ENCODE data around the gene DGKH. TPM values are rescaled to one million over a fixed set of nuclear protein-coding genes. Genes with fewer than 3 reads are reported as not detected.

Gene DGKH
- total RNA-seq, 1 experiment from 2014 or later = 19.1 TPM

DNA sequence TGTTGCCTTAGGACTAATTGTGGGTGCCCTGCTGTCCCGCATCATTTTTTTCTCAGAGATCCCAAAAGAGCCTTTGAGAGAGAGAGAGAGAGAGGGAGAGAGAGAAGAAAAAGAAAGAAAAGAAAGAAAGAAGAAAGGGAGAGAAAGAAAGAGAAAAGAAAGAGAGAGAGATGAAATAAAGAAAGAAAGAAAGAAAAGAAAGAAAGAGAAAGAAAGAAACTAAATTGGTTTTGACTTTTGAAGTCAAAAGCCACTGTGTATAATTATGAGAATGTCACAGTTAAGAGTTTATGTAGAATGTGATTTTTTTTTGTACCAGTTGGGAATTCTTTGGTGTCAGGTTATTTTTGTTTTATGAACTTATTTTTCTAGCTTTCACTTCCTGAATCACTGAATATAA, 180.1 kb downstream of the DGKH start:
- Mint-ChIP-seq H3K4me3 (ENCODE audit: low read depth, unreplicated experiment) (no peak overlapping the region), H3K27me3 (ENCODE audit: unreplicated experiment) (no peaks in the 10 kb centered on the region), H3K27ac (ENCODE audit: unreplicated experiment) (no peak overlapping the region), H3K9me3 (ENCODE audit: low read depth, unreplicated experiment) (no peaks in the 10 kb centered on the region), H3K4me1 (ENCODE audit: low read depth, unreplicated experiment) (no peaks in the 10 kb centered on the region), H3K36me3 (ENCODE audit: insufficient read depth, unreplicated experiment) (peaks cover 5% of the 10 kb centered on the region)
- BruUV-seq (replicated peaks) = no TSS peak
- TF ChIP-seq, protein P1, sequence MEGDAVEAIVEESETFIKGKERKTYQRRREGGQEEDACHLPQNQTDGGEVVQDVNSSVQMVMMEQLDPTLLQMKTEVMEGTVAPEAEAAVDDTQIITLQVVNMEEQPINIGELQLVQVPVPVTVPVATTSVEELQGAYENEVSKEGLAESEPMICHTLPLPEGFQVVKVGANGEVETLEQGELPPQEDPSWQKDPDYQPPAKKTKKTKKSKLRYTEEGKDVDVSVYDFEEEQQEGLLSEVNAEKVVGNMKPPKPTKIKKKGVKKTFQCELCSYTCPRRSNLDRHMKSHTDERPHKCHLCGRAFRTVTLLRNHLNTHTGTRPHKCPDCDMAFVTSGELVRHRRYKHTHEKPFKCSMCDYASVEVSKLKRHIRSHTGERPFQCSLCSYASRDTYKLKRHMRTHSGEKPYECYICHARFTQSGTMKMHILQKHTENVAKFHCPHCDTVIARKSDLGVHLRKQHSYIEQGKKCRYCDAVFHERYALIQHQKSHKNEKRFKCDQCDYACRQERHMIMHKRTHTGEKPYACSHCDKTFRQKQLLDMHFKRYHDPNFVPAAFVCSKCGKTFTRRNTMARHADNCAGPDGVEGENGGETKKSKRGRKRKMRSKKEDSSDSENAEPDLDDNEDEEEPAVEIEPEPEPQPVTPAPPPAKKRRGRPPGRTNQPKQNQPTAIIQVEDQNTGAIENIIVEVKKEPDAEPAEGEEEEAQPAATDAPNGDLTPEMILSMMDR (IDR thresholded peaks at IDR 0.05; ENCODE audit: unreplicated experiment) = no peak
- DNase-seq = no peak
- intact Hi-C loops (cut with micrococcal nuclease; ENCODE audit: unreplicated experiment) = no loop called here
- CTCF ChIA-PET = no interaction called here

DNA sequence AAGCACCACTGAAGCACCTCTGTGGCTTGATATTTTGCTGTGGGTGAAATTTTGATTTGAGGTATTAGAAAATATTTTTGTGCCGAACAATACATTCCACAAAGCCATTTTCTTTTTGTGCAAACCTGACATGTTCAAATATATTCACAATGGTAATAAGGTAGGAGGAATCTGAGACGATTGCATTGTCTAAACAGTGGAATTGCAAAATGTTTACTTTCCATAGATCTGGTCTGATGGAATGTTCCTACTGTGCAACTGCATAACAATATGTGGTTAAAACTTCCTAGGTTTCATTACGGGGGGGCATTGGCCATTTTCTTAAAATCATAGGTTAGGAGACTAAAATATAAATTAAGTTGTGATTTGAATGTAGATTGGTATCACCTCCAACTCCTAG, 180.8 kb downstream of the DGKH start:
- H3K9me3 Mint-ChIP-seq (ENCODE audit: low read depth, unreplicated experiment) = no peaks in the 10 kb centered on the region
- no peaks in the 10 kb centered on the region for H3K4me1 Mint-ChIP-seq (ENCODE audit: low read depth, unreplicated experiment)
- intact Hi-C loops (cut with micrococcal nuclease; ENCODE audit: unreplicated experiment) = no loop called here
- DNase-seq = no peak
- no TSS peak for BruUV-seq (replicated peaks)
- H3K4me3 Mint-ChIP-seq (ENCODE audit: low read depth, unreplicated experiment) = no peak overlapping the region
- CTCF ChIA-PET = no interaction called here
- TF ChIP-seq, protein P1 (IDR thresholded peaks at IDR 0.05; ENCODE audit: unreplicated experiment) = no peak
- H3K36me3 Mint-ChIP-seq (ENCODE audit: insufficient read depth, unreplicated experiment) = peaks cover 5% of the 10 kb centered on the region
- H3K27ac Mint-ChIP-seq (ENCODE audit: unreplicated experiment) = no peak overlapping the region
- no peaks in the 10 kb centered on the region for H3K27me3 Mint-ChIP-seq (ENCODE audit: unreplicated experiment)

- Mint-ChIP-seq H3K4me3 (ENCODE audit: low read depth, unreplicated experiment) (no peak overlapping the region), H3K36me3 (ENCODE audit: insufficient read depth, unreplicated experiment) (peaks cover 5% of the 10 kb centered on the region), H3K27me3 (ENCODE audit: unreplicated experiment) (no peaks in the 10 kb centered on the region), H3K27ac (ENCODE audit: unreplicated experiment) (no peak overlapping the region), H3K9me3 (ENCODE audit: low read depth, unreplicated experiment) (no peaks in the 10 kb centered on the region), H3K4me1 (ENCODE audit: low read depth, unreplicated experiment) (no peaks in the 10 kb centered on the region)
- TF ChIP-seq, protein P1 (IDR thresholded peaks at IDR 0.05; ENCODE audit: unreplicated experiment) = no peak
- intact Hi-C loops (cut with micrococcal nuclease; ENCODE audit: unreplicated experiment) = no loop called here
- CTCF ChIA-PET = no interaction called here
- DNase-seq = no peak
- BruUV-seq (replicated peaks) = no TSS peak
These were observed 184.2 kb downstream of the DGKH start for GRCh38 chr13:42232671-42233070.

GRCh38 chr13:42233726-42234125, 185.3 kb downstream of the DGKH start:
- no peak overlapping the region for H3K4me3 Mint-ChIP-seq (ENCODE audit: low read depth, unreplicated experiment)
- no peak overlapping the region for H3K27ac Mint-ChIP-seq (ENCODE audit: unreplicated experiment)
- H3K27me3 Mint-ChIP-seq (ENCODE audit: unreplicated experiment) = no peaks in the 10 kb centered on the region
- H3K4me1 Mint-ChIP-seq (ENCODE audit: low read depth, unreplicated experiment) = no peaks in the 10 kb centered on the region
- no peaks in the 10 kb centered on the region for H3K36me3 Mint-ChIP-seq (ENCODE audit: insufficient read depth, unreplicated experiment)
- intact Hi-C loops (cut with micrococcal nuclease; ENCODE audit: unreplicated experiment) = no loop called here
- CTCF ChIA-PET = no interaction called here
- DNase-seq = no peak
- no TSS peak for BruUV-seq (replicated peaks)
- no peaks in the 10 kb centered on the region for H3K9me3 Mint-ChIP-seq (ENCODE audit: low read depth, unreplicated experiment)
- TF ChIP-seq, protein P1 (IDR thresholded peaks at IDR 0.05; ENCODE audit: unreplicated experiment) = no peak

DNA sequence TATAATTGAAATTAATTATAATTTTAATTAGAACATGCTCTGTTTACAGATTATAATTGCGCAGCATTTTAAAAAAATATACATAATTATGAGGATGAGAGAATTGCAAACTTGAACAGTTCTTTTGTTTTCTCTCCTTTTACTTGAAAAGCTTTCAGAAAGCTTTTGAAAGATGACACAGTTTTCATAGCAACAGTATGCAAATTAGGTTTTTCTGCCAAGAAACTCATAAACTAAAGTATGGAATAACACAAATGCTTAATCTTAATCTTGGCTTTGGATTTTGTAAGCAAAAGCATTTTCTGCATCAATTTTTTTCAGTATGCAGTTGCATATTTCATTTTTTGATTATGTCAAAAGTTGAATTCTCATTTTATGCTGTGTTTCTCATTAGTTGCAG, 190.7 kb downstream of the DGKH start:
- Mint-ChIP-seq H3K36me3 (ENCODE audit: insufficient read depth, unreplicated experiment) (no peaks in the 10 kb centered on the region), H3K9me3 (ENCODE audit: low read depth, unreplicated experiment) (no peaks in the 10 kb centered on the region), H3K27me3 (ENCODE audit: unreplicated experiment) (no peaks in the 10 kb centered on the region), H3K27ac (ENCODE audit: unreplicated experiment) (no peak overlapping the region), H3K4me1 (ENCODE audit: low read depth, unreplicated experiment) (no peaks in the 10 kb centered on the region), H3K4me3 (ENCODE audit: low read depth, unreplicated experiment) (no peak overlapping the region)
- TF ChIP-seq, protein P1 (IDR thresholded peaks at IDR 0.05; ENCODE audit: unreplicated experiment) = no peak
- intact Hi-C loops (cut with micrococcal nuclease; ENCODE audit: unreplicated experiment) = no loop called here
- no peak for DNase-seq
- CTCF ChIA-PET = no interaction called here
- no TSS peak for BruUV-seq (replicated peaks)

All from Calu3 (cell line).